ENCODE measurements around the gene GBF1. TPM values are rescaled to one million over a fixed set of nuclear protein-coding genes. Genes with fewer than 3 reads are reported as not detected.
A peak's percentile ranks its signal among the peaks of the same experiment; 100 is the strongest.

GBF1 gene
- total and polyA plus RNA-seq, 2 of the 13 experiments (the other 11 are each of a cell fraction or from before 2014, with no cell fraction given) = 17.1 to 21.9 TPM

DNA sequence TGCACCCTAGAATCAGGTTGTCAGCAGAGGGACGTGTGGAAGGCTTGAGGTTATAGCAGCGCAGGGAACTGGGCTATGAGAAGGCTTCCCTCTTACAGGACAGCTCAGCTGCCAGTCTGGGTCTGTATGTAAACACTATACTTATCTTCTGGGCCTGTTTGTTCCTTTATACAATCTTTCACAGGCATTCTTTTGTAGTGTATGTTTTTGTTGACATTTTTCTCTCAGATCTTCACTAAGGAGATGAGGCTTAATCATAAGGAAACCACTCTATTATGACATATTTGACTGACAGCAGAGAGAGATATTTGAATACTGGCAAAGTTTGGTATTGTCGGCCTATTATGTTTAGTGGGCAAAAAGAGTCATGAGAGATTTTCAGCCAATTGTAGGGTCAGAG is 929 bp downstream of the GBF1 start:
- in situ Hi-C loops (cut with HindIII; ENCODE audit: extremely low pct_ligation_motif_present, low pct_unique_long_range_greater_than_20kb) = no loop called here
- H3K27me3 ChIP-seq (ENCODE audit: control insufficient read depth in 1 of 2, insufficient read depth in 2 of 2, low read length in 2 of 2) = peaks cover 0 to 6% of the 10 kb centered on the region in 2 experiments; a peak in 1 of 5 replicates
- H3K9ac ChIP-seq (ENCODE audit: insufficient read depth, low read depth, low read length) = peak overlapping the region; percentile 82
- H3K4me3 ChIP-seq (replicated peaks in 1 of 3; ENCODE audit: insufficient read depth in 1 of 3, low read depth in 2 of 3, low read length in 3 of 3) = peak overlapping the region; percentile 88 to 97 (median 91)
- ATAC-seq = no peak
- 4% methylated on average over 3 of the region's 3 CpGs for WGBS (ENCODE audit: low lambda C conversion rate)
- H3K9me3 ChIP-seq (ENCODE audit: low read length) = no peaks in the 10 kb centered on the region
- peaks cover 53% of the 10 kb centered on the region for H3K79me2 ChIP-seq (ENCODE audit: insufficient read depth, low read length)
- CTCF ChIA-PET (ENCODE audit: low intra/inter-chr PET ratio, low total read pairs) = no interaction called here
- FAIRE-seq = no peak
- no peak overlapping the region for H2AFZ ChIP-seq (ENCODE audit: low read length)
- H3K4me1 ChIP-seq (ENCODE audit: insufficient read depth, low read length) = peaks cover 48% of the 10 kb centered on the region
- peak overlapping the region; percentile 77 for H3K4me2 ChIP-seq (ENCODE audit: low read depth, low read length)
- peaks cover 31% of the 10 kb centered on the region for H4K20me1 ChIP-seq (ENCODE audit: insufficient read depth, low read length)
- intact Hi-C loops (cut with micrococcal nuclease; ENCODE audit: unreplicated experiment) = no loop called here
- POLR2A ChIA-PET = interaction anchor here (1.6 kb wide), 2 partner anchors 15 to 396 kb away, joined by 3 read pairs; no protein-coding TSS in a partner anchor
- BruUV-seq (replicated peaks) = TSS peak; percentile 71
- peak overlapping the region; percentile 76 for H3K27ac ChIP-seq (ENCODE audit: extremely low read length, insufficient read depth, low read length)
- H3K36me3 ChIP-seq (replicated peaks in 1 of 2; ENCODE audit: control insufficient read depth in 1 of 2, insufficient read depth in 2 of 2, low read length in 2 of 2) = peaks cover 1 to 9% of the 10 kb centered on the region in 2 experiments; a peak in 2 of 5 replicates
- DNase-seq (ENCODE audit: low spot score) = no peak
- TF ChIP-seq ZNF317 (CRISPR knock-in tag; IDR thresholded peaks at IDR 0.05) = no peak
- TF ChIP-seq ZNF160 (CRISPR knock-in tag; IDR thresholded peaks at IDR 0.05) = no peak
- TF ChIP-seq, protein P1, sequence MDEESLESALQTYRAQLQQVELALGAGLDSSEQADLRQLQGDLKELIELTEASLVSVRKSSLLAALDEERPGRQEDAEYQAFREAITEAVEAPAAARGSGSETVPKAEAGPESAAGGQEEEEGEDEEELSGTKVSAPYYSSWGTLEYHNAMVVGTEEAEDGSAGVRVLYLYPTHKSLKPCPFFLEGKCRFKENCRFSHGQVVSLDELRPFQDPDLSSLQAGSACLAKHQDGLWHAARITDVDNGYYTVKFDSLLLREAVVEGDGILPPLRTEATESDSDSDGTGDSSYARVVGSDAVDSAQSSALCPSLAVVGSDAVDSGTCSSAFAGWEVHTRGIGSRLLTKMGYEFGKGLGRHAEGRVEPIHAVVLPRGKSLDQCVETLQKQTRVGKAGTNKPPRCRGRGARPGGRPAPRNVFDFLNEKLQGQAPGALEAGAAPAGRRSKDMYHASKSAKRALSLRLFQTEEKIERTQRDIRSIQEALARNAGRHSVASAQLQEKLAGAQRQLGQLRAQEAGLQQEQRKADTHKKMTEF (CRISPR knock-in tag; IDR thresholded peaks at IDR 0.05) = no peak
- TF ChIP-seq E2F2 (CRISPR knock-in tag; IDR thresholded peaks at IDR 0.05; ENCODE audit: borderline replicate concordance) = no peak
- TF ChIP-seq YEATS4 (CRISPR knock-in tag; IDR thresholded peaks at IDR 0.05; ENCODE audit: borderline replicate concordance) = no peak
- peak; percentile 18; the same call in 1 of the 2 replicates for TF ChIP-seq NFYB (CRISPR knock-in tag; IDR thresholded peaks at IDR 0.05)
- TF ChIP-seq, protein P2, sequence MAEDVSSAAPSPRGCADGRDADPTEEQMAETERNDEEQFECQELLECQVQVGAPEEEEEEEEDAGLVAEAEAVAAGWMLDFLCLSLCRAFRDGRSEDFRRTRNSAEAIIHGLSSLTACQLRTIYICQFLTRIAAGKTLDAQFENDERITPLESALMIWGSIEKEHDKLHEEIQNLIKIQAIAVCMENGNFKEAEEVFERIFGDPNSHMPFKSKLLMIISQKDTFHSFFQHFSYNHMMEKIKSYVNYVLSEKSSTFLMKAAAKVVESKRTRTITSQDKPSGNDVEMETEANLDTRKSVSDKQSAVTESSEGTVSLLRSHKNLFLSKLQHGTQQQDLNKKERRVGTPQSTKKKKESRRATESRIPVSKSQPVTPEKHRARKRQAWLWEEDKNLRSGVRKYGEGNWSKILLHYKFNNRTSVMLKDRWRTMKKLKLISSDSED (CRISPR knock-in tag; IDR thresholded peaks at IDR 0.05) = no peak
- TF ChIP-seq RBM39 (IDR thresholded peaks at IDR 0.05; ENCODE audit: low read depth, low read length, poor library complexity, severe bottlenecking) = no peak
- no peak for TF ChIP-seq CHD4 (IDR thresholded peaks at IDR 0.05; ENCODE audit: borderline replicate concordance, low read length)
- TF ChIP-seq TIGD3 (CRISPR knock-in tag; IDR thresholded peaks at IDR 0.05; ENCODE audit: borderline replicate concordance) = no peak
- no peak for TF ChIP-seq RCOR2 (CRISPR knock-in tag; IDR thresholded peaks at IDR 0.05)
- TF ChIP-seq ZBTB34 (CRISPR knock-in tag; IDR thresholded peaks at IDR 0.05) = no peak
- no peak for TF ChIP-seq CBX2 (IDR thresholded peaks at IDR 0.05; ENCODE audit: low read depth, low read length)
- TF ChIP-seq CBX2 (CRISPR knock-in tag; IDR thresholded peaks at IDR 0.05; ENCODE audit: low read depth) = no peak
- TF ChIP-seq ZSCAN29 (CRISPR knock-in tag; conservative IDR thresholded peaks at IDR 0.05) = no peak
- no peak for TF ChIP-seq ZNF335 (CRISPR knock-in tag; IDR thresholded peaks at IDR 0.05)
- TF ChIP-seq FOXA1 (IDR thresholded peaks at IDR 0.05) = no peak
- TF ChIP-seq FOXA1 (CRISPR knock-in tag; IDR thresholded peaks at IDR 0.05) = 0 out of 2 replicates have a peak, but pooled peaks have one; percentile 11
- no peak for TF ChIP-seq ETV6 (CRISPR knock-in tag; conservative IDR thresholded peaks at IDR 0.05)
